ENCODE measurements around the gene OR6J1. TPM values are rescaled to one million over a fixed set of nuclear protein-coding genes. Genes with fewer than 3 reads are reported as not detected.
"Not testable (repeated sequence)": the region's sequence is repeated elsewhere in the genome, so short reads cannot be mapped to it uniquely, and the experiment has no call there.

Gene OR6J1
- total RNA-seq, 1 donor: not detected

GRCh38 chr14:22685467-22685866 is 41.3 kb upstream of the OR6J1 start:
- H3K4me1 ChIP-seq (ENCODE audit: insufficient read depth, low read length): peaks cover 25% of the 10 kb centered on the region
- H3K27me3 ChIP-seq (ENCODE audit: insufficient read depth, low read length): peaks cover 11% of the 10 kb centered on the region
- no peaks in the 10 kb centered on the region for H3K79me2 ChIP-seq (ENCODE audit: insufficient read depth, low read length)
- no peaks in the 10 kb centered on the region for H4K20me1 ChIP-seq (ENCODE audit: insufficient read depth, low read length)
- no peak for DNase-seq (ENCODE audit: insufficient read length, low spot score, missing footprints)
- no peak overlapping the region for H2AFZ ChIP-seq (ENCODE audit: low read length)
- no peak overlapping the region for H3K27ac ChIP-seq (ENCODE audit: low read depth, low read length)
- H3K4me2 ChIP-seq (ENCODE audit: insufficient read depth, low read length): peak overlapping the region; percentile 28
- peak overlapping the region; percentile 13 for H3K4me3 ChIP-seq (ENCODE audit: insufficient read depth, low read length)
- TF ChIP-seq, protein P1, sequence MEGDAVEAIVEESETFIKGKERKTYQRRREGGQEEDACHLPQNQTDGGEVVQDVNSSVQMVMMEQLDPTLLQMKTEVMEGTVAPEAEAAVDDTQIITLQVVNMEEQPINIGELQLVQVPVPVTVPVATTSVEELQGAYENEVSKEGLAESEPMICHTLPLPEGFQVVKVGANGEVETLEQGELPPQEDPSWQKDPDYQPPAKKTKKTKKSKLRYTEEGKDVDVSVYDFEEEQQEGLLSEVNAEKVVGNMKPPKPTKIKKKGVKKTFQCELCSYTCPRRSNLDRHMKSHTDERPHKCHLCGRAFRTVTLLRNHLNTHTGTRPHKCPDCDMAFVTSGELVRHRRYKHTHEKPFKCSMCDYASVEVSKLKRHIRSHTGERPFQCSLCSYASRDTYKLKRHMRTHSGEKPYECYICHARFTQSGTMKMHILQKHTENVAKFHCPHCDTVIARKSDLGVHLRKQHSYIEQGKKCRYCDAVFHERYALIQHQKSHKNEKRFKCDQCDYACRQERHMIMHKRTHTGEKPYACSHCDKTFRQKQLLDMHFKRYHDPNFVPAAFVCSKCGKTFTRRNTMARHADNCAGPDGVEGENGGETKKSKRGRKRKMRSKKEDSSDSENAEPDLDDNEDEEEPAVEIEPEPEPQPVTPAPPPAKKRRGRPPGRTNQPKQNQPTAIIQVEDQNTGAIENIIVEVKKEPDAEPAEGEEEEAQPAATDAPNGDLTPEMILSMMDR (IDR thresholded peaks at IDR 0.05; ENCODE audit: extremely low read depth, low read depth, low read length): no peak
- no peaks in the 10 kb centered on the region for H3K36me3 ChIP-seq (ENCODE audit: insufficient read depth, low read length)
- H3K9me3 ChIP-seq (ENCODE audit: low read depth, low read length): no peaks in the 10 kb centered on the region

- not testable (repeated sequence) for H4K20me1 ChIP-seq (ENCODE audit: insufficient read depth, low read length); H3K27ac ChIP-seq (ENCODE audit: low read depth, low read length); H3K4me2 ChIP-seq (ENCODE audit: insufficient read depth, low read length); H3K79me2 ChIP-seq (ENCODE audit: insufficient read depth, low read length); DNase-seq (ENCODE audit: insufficient read length, low spot score, missing footprints); H3K9me3 ChIP-seq (ENCODE audit: low read depth, low read length); H3K4me3 ChIP-seq (ENCODE audit: insufficient read depth, low read length); H3K36me3 ChIP-seq (ENCODE audit: insufficient read depth, low read length); H3K4me1 ChIP-seq (ENCODE audit: insufficient read depth, low read length); H2AFZ ChIP-seq (ENCODE audit: low read length)
- H3K27me3 ChIP-seq (ENCODE audit: insufficient read depth, low read length): peaks cover 21% of the 10 kb centered on the region
These were observed 39.3 kb upstream of the OR6J1 start for GRCh38 chr14:22683428-22683827.

- TF ChIP-seq, protein P1 (IDR thresholded peaks at IDR 0.05; ENCODE audit: extremely low read depth, low read depth, low read length): no peak
- no peak overlapping the region for H3K4me2 ChIP-seq (ENCODE audit: insufficient read depth, low read length)
These were observed 34.1 kb upstream of the OR6J1 start for GRCh38 chr14:22678221-22678620.

GRCh38 chr14:22677551-22677950 is 33.4 kb upstream of the OR6J1 start:
- H3K4me2 ChIP-seq (ENCODE audit: insufficient read depth, low read length); H3K9me3 ChIP-seq (ENCODE audit: low read depth, low read length); H3K4me3 ChIP-seq (ENCODE audit: insufficient read depth, low read length); H2AFZ ChIP-seq (ENCODE audit: low read length); H3K79me2 ChIP-seq (ENCODE audit: insufficient read depth, low read length); DNase-seq (ENCODE audit: insufficient read length, low spot score, missing footprints); H3K27ac ChIP-seq (ENCODE audit: low read depth, low read length); H3K4me1 ChIP-seq (ENCODE audit: insufficient read depth, low read length); H4K20me1 ChIP-seq (ENCODE audit: insufficient read depth, low read length); H3K36me3 ChIP-seq (ENCODE audit: insufficient read depth, low read length): not testable (repeated sequence)
- peaks cover 22% of the 10 kb centered on the region for H3K27me3 ChIP-seq (ENCODE audit: insufficient read depth, low read length)

More at GRCh38 chr14:22678221-22678620, 34.1 kb upstream of the OR6J1 start:
- H2AFZ ChIP-seq (ENCODE audit: low read length): no peak overlapping the region
- H3K4me1 ChIP-seq (ENCODE audit: insufficient read depth, low read length): no peaks in the 10 kb centered on the region
- H3K27me3 ChIP-seq (ENCODE audit: insufficient read depth, low read length): peaks cover 22% of the 10 kb centered on the region
- H3K9me3 ChIP-seq (ENCODE audit: low read depth, low read length): no peaks in the 10 kb centered on the region
- H3K79me2 ChIP-seq (ENCODE audit: insufficient read depth, low read length): no peaks in the 10 kb centered on the region
- H3K27ac ChIP-seq (ENCODE audit: low read depth, low read length): no peak overlapping the region
- no peaks in the 10 kb centered on the region for H3K36me3 ChIP-seq (ENCODE audit: insufficient read depth, low read length)
- DNase-seq (ENCODE audit: insufficient read length, low spot score, missing footprints): no peak
- H4K20me1 ChIP-seq (ENCODE audit: insufficient read depth, low read length): no peaks in the 10 kb centered on the region
- H3K4me3 ChIP-seq (ENCODE audit: insufficient read depth, low read length): no peak overlapping the region

GRCh38 chr14:22671622-22672021 is 27.5 kb upstream of the OR6J1 start:
- peak overlapping the region; percentile 45 for H3K27ac ChIP-seq (ENCODE audit: low read depth, low read length)
- H3K4me2 ChIP-seq (ENCODE audit: insufficient read depth, low read length): peak overlapping the region; percentile 28
- H3K27me3 ChIP-seq (ENCODE audit: insufficient read depth, low read length): peaks cover 1% of the 10 kb centered on the region
- no peaks in the 10 kb centered on the region for H3K36me3 ChIP-seq (ENCODE audit: insufficient read depth, low read length)
- H3K79me2 ChIP-seq (ENCODE audit: insufficient read depth, low read length): no peaks in the 10 kb centered on the region
- H2AFZ ChIP-seq (ENCODE audit: low read length): no peak overlapping the region
- no peak for DNase-seq (ENCODE audit: insufficient read length, low spot score, missing footprints)
- peaks cover 34% of the 10 kb centered on the region for H3K4me1 ChIP-seq (ENCODE audit: insufficient read depth, low read length)
- H3K9me3 ChIP-seq (ENCODE audit: low read depth, low read length): no peaks in the 10 kb centered on the region
- H3K4me3 ChIP-seq (ENCODE audit: insufficient read depth, low read length): no peak overlapping the region
- TF ChIP-seq, protein P1 (IDR thresholded peaks at IDR 0.05; ENCODE audit: extremely low read depth, low read depth, low read length): no peak
- no peaks in the 10 kb centered on the region for H4K20me1 ChIP-seq (ENCODE audit: insufficient read depth, low read length)
